SK-N-MC (cell line): ENCODE results near the gene NINJ1.

Experiments
- EZH2 ChIP-seq: fragments of 200-600 bp; sonication (generic); IDR thresholded peaks from one replicate; pipeline ENCODE4 v1.6.1; 2017; ENCODE audit warnings: antibody characterized with exemption
- FOXP2 ChIP-seq: optimal IDR thresholded peaks from 2 replicates; pipeline ENCODE3; 2011; ENCODE audit warnings: mild to moderate bottlenecking, moderate library complexity; ENCODE audit not compliant: insufficient read depth; ENCODE audit errors: extremely low read length, control extremely low read depth
- POLR2AphosphoS5 ChIP-seq: IDR thresholded peaks from 2 replicates; pipeline ENCODE4 v1.6.1; 2012; ENCODE audit warnings: mild to moderate bottlenecking, low read depth, low read length, borderline replicate concordance

- TF ChIP-seq POLR2AphosphoS5, result no peak
- no peak for TF ChIP-seq EZH2
- TF ChIP-seq FOXP2, result no peak
Observed at GRCh38 chr9:93181672-93182435, 47.8 kb upstream of the NINJ1 start.
